ENCODE results near the gene PNLIPRP2.

DNA sequence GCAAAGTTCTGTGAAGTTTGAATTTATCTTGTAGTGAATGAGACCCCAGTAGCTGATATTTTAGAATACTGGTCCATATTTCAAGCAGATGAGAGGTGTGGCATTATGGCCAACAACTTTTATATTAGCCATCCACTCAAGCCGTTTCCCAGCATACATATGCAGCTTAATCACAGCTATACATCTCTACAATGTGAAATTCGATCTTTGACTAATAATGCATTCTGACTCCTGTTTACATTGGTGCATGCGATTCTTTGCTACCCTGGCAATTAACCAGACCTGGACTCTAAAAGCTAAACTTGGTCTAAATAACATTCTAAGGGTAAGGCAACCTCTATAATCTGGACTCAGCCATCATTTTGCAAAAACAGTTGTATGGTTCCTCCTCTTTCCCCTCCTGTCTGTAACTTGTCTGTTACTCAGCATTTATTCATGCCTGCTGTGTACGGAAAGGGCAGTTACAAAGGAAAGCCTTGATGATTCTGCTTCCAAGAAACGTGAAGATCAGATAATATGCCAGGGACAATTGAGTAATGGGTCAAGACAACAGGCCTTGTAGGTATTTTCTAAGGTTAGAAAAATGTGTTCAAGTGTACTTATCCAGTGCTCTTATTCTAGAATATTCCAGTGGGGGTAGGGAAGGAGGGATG is 50.6 kb downstream of the PNLIPRP2 start:
- TF ChIP-seq GATA2 (IDR thresholded peaks at IDR 0.05; ENCODE audit: low read depth, low read length) (no peak), GATA3 (IDR thresholded peaks at IDR 0.05; ENCODE audit: low read depth, low read length) (no peak)

All from SH-SY5Y (cell line).